GM12892 (cell line): ENCODE measurements around the gene GPD1.
"Not testable (repeated sequence)": the region's sequence is repeated elsewhere in the genome, so short reads cannot be mapped to it uniquely, and the experiment has no call there.

Experiments
- DNase-seq: peaks from one replicate; pipeline ENCODE4 v3.0.0; 2011; ENCODE audit not compliant: insufficient read length
- FAIRE-seq: peaks from 2 replicates; lab custom pipeline; 2011; peaks lifted over from hg19 to GRCh38; lab: Jason Lieb, UNC
- POLR2A ChIP-seq: IDR thresholded peaks from 2 replicates; pipeline ENCODE4 v1.6.1; 2011; ENCODE audit warnings: low read depth, low read length, control low read depth
- POLR2AphosphoS5 ChIP-seq: IDR thresholded peaks from 2 replicates; pipeline ENCODE4 v1.6.1; 2011; ENCODE audit warnings: low read depth, low read length, control low read depth
- TAF1 ChIP-seq: IDR thresholded peaks from 2 replicates; pipeline ENCODE4 v1.6.1; 2011; ENCODE audit warnings: low read depth, mild to moderate bottlenecking, control low read depth, low read length, borderline replicate concordance

The GPD1 gene

GRCh38 chr12:50145439-50145838 is 41.6 kb downstream of the GPD1 start:
- FAIRE-seq = no peak
- DNase-seq = no peak
- no peak for TF ChIP-seq TAF1
- TF ChIP-seq POLR2AphosphoS5 = no peak
- no peak for TF ChIP-seq POLR2A

GRCh38 chr12:50147281-50147680 is 43.5 kb downstream of the GPD1 start:
- no peak for DNase-seq
- no peak for FAIRE-seq
- TF ChIP-seq TAF1 = no peak
- no peak for TF ChIP-seq POLR2A
- no peak for TF ChIP-seq POLR2AphosphoS5

- not testable (repeated sequence) for FAIRE-seq, DNase-seq
Observed at GRCh38 chr12:50148011-50148410, 44.2 kb downstream of the GPD1 start.

GRCh38 chr12:50149311-50149710 is 45.5 kb downstream of the GPD1 start:
- FAIRE-seq = no peak
- TF ChIP-seq TAF1 = no peak
- no peak for TF ChIP-seq POLR2A
- no peak for TF ChIP-seq POLR2AphosphoS5
- DNase-seq = no peak

GRCh38 chr12:50151047-50151687 is 47.4 kb downstream of the GPD1 start:
- DNase-seq (no peak), FAIRE-seq (no peak)
- no peak for TF ChIP-seq POLR2A
- no peak for TF ChIP-seq TAF1
- TF ChIP-seq POLR2AphosphoS5 = no peak

- not testable (repeated sequence) for DNase-seq, FAIRE-seq
Observed at GRCh38 chr12:50154947-50155346, 51.1 kb downstream of the GPD1 start.

GRCh38 chr12:50156641-50157040 is 52.8 kb downstream of the GPD1 start:
- FAIRE-seq (no peak), DNase-seq (no peak)
- TF ChIP-seq TAF1 (no peak), POLR2AphosphoS5 (no peak), POLR2A (no peak)

- no peak for DNase-seq
- TF ChIP-seq TAF1 = no peak
- TF ChIP-seq POLR2AphosphoS5 = no peak
- no peak for TF ChIP-seq POLR2A
- no peak for FAIRE-seq
Observed at GRCh38 chr12:50157259-50157658, 53.5 kb downstream of the GPD1 start.

- TF ChIP-seq POLR2AphosphoS5 (no peak), POLR2A (no peak), TAF1 (no peak)
- DNase-seq (no peak), FAIRE-seq (no peak)
Observed at GRCh38 chr12:50160643-50161042, 56.8 kb downstream of the GPD1 start.
